Measurements from ENCODE around the gene ALKBH3.

GRCh38 chr11:43837879-43838278, 42.8 kb upstream of the ALKBH3 start:
- TF ChIP-seq SUZ12 (IDR thresholded peaks at IDR 0.05; ENCODE audit: extremely low read depth, insufficient read depth, insufficient read length) (no peak), YY1 (IDR thresholded peaks at IDR 0.05; ENCODE audit: insufficient read depth, insufficient read length) (no peak)

Measured in NT2/D1 (cell line).